OCI-LY3 (cell line): ENCODE results near the gene ZGLP1.

Experiments used
- CTCF ChIP-seq: fragments of 200-600, 300-600 bp; sonication (generic); IDR thresholded peaks from 2 replicates; pipeline ENCODE4 v1.5.1; 2014; ENCODE audit warnings: antibody characterized with exemption, low read length, low read depth
- EZH2phosphoT487 ChIP-seq: fragments of 200-600 bp; shearing (Covaris generic); IDR thresholded peaks from 2 replicates; pipeline ENCODE4 v1.6.1; 2018; ENCODE audit warnings: antibody characterized with exemption, mixed run types, low read depth

- no peak for TF ChIP-seq CTCF
- TF ChIP-seq EZH2phosphoT487 = no peak
Measured at GRCh38 chr19:10328558-10329429, 19.2 kb upstream of the ZGLP1 start.
